AG04449 (cell line): ENCODE results near the gene DCAF5.

ENCODE experiments used
- CTCF ChIA-PET: fragments of 350-600 bp; formaldehyde crosslinking; extraction: SDS; loops from one replicate; lab custom pipeline; 2021; ENCODE audit warnings: antibody characterized with exemption; lab: Yijun Ruan, JAX
- POLR2A ChIA-PET: fragments of 400-600, 350-600 bp; formaldehyde crosslinking; extraction: SDS; loops from one replicate; lab custom pipeline; 2020; ENCODE audit warnings: antibody characterized with exemption, inconsistent platforms; lab: Yijun Ruan, JAX
- DNase-seq: peaks from one replicate; pipeline ENCODE4 v3.0.0-alpha.2; 2010; ENCODE audit warnings: low read depth, low spot score
- H3K4me3 ChIP-seq: 2 replicates; pipeline ENCODE4 v1.5.1; 2011; ENCODE audit warnings: low read depth, mild to moderate bottlenecking, control low read depth, low read length
- TF ChIP-seq, protein P1 (sequence below): IDR thresholded peaks from one replicate; pipeline ENCODE4 v1.5.1; 2011; ENCODE audit warnings: mild to moderate bottlenecking, moderate library complexity, low read length, control low read depth, inconsistent platforms; ENCODE audit not compliant: insufficient read depth; ENCODE audit errors: missing control alignments

Gene DCAF5

DNA sequence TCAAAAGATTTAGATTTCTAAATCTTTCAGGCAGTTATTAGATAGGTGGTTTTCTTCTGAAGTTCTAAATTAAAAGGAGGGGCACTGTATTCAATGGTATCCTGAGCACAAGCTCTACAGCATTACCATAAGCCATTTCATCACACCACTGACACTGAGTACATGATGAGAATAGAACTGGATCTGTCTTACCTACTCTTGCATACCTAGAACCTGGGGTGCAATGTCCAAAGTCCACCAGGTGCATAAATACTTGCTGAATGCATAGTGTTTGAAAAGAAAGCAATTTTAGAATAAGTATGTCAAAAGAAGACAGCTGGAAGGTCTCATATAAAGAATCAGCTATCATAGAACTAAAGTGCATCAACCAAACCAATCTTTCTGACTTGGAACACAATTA lies 88.3 kb downstream of the DCAF5 start:
- TF ChIP-seq, protein P1, sequence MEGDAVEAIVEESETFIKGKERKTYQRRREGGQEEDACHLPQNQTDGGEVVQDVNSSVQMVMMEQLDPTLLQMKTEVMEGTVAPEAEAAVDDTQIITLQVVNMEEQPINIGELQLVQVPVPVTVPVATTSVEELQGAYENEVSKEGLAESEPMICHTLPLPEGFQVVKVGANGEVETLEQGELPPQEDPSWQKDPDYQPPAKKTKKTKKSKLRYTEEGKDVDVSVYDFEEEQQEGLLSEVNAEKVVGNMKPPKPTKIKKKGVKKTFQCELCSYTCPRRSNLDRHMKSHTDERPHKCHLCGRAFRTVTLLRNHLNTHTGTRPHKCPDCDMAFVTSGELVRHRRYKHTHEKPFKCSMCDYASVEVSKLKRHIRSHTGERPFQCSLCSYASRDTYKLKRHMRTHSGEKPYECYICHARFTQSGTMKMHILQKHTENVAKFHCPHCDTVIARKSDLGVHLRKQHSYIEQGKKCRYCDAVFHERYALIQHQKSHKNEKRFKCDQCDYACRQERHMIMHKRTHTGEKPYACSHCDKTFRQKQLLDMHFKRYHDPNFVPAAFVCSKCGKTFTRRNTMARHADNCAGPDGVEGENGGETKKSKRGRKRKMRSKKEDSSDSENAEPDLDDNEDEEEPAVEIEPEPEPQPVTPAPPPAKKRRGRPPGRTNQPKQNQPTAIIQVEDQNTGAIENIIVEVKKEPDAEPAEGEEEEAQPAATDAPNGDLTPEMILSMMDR, result no peak

DNA sequence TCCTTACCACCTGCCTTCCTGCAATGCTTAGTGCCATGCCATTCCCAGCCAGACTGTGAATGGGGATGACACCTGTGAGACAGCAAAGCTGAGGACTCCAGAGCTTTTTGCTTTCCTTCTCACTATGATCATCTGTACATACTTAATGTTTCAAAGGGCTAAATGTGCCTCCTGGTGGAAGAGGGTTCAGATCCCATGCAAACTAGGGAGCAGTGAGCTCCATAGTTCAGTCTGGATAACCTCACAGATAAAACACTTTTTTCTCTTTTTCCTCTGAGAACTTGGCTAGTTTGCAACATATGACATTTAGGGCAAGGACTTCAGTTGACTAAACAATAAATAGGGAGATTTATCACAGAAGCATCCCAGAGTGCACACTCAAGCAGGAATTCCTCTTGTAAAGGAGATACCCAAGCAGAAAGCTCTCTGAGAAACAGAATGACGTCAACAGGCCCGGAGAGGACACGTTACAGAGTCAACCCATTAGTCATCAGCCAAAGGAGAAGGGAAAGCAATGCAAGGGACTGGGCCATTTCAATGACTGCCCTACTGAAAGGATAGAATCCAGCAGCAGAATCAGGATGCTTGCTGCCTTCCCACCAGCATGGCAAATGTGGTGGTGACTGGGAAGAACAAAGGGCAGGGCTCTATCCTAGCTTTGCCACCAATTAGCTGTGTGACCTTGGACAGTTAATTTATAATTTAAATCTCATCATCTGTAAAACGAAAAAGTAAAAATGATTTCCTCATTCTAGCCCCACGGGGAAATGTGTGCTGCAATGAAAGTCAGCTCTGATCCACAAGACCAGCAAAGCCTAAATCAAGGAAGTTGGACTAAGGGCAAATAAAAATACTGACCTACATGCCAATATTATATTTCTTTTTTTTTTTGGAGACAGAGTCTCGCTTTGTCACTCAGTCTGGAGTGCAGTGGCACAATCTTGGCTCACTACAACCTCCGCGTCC lies 93.0 kb downstream of the DCAF5 start:
- TF ChIP-seq, protein P1, result no peak
- ChIA-PET POLR2A (interaction anchor here (0.9 to 1.6 kb wide), 3 partner anchors 19 to 82 kb away, joined by 3 to 5 read pairs (median 3); no protein-coding TSS in a partner anchor), CTCF (interaction anchor here (0.6 to 1.6 kb wide), 7 partner anchors 8 to 164 kb away, joined by 3 to 6 read pairs (median 3); no protein-coding TSS in a partner anchor)
- DNase-seq, result peak; percentile 95
- no peak overlapping the region for H3K4me3 ChIP-seq

More for the DNA sequence above, 88.3 kb downstream of the DCAF5 start:
- no peak overlapping the region for H3K4me3 ChIP-seq
- ChIA-PET CTCF (interaction anchor here (1.2 kb wide), 1 partner anchor 9 kb away, joined by 3 read pairs; no protein-coding TSS in a partner anchor), POLR2A (no interaction called here)
- DNase-seq, result no peak

DNA sequence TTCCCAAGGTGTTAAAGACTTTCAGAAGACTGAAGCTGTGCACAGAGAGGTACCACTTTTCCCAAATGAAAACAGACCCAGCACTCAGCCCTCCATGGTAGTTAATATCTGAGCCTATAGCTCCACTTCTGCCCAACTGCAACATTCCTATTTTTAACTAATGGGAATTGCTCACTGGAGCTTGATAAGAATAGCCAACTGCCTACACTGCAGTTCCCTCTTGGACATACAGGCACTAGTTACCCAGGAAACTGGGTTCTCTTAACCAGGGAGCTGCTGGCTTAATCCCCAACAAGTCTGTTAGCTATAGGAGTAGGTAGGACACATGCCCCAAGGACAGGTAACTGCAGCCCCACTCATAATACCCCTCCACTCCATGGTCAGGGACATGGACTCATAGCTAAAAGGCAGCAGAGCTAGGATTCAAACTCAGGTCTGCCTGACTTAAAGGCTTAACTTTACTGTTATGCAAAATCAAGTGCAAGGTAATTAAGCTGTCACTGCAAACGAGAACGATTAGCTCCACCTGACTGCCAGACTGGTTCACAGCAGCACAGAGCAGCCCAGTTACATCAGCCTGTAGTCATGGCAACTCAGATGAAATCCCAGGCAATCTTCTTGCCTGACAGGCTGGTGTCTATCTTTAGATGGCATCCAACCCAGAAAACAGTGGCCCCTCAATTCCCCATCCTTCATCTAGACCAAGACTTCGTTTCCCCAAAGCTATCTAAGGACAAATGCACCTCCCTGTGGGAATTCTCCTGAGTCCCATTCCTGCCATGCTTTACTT lies 96.7 kb downstream of the DCAF5 start:
- ChIA-PET POLR2A (interaction anchor here (0.5 to 2.4 kb wide), 5 partner anchors 9 to 80 kb away, joined by 3 to 9 read pairs (median 3); partner anchors contain the start of gene ACTN1), CTCF (interaction anchor here (0.7 to 2.4 kb wide), 15 partner anchors 8 to 192 kb away, joined by 3 to 15 read pairs (median 3); no protein-coding TSS in a partner anchor)
- no peak for DNase-seq
- TF ChIP-seq, protein P1, result peak; percentile 9
- H3K4me3 ChIP-seq, result no peak overlapping the region

DNA sequence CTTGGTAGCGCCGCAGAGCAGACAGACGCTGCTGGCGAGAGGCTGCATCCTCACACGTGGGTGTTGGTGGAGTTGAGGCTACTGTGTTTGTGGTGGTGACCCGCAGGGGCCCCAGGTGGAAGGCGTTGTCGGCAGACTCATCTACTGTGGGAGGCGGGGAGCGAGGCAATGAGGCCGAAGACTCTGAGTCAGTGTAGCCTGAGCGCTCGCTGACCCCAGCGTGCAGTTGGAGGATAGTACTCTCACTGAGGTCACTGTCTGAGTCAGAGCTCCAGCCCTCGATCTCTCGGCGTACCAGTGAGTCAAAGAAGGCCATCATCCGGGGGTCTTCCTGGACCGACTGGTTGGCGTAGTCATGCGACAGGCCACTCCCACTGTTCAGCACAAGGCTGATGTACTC lies 97.8 kb downstream of the DCAF5 start:
- no peak overlapping the region for H3K4me3 ChIP-seq
- DNase-seq, result no peak
- POLR2A ChIA-PET, result interaction anchor here (1.4 to 2.4 kb wide), 3 partner anchors 17 to 77 kb away, joined by 3 to 9 read pairs (median 6); partner anchors contain the start of gene ACTN1
- CTCF ChIA-PET, result interaction anchor here (0.6 kb wide), 1 partner anchor 13 kb away, joined by 3 read pairs; no protein-coding TSS in a partner anchor
- TF ChIP-seq, protein P1, result no peak

DNA sequence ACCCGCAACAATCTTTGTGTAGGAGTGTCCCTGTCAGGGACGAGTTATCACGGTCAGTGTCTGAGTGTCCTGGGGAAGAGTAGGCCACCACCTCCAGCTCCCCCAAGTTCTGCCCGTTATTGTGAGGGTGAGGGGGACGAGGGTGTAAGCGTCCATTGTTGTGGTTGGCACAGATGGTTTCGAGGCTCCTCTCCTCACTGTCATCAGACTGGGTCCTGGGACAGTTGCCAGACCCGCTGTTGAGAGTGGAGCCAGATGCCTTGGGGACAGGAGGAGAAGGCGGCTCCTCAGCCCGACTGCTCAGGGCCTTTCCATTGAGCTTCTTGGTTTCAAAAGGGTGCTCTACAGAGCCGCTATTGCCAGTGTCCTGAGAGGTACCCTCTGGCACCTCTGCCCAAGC lies 98.9 kb downstream of the DCAF5 start:
- CTCF ChIA-PET, result no interaction called here
- no peak overlapping the region for H3K4me3 ChIP-seq
- POLR2A ChIA-PET, result no interaction called here
- TF ChIP-seq, protein P1, result no peak
- no peak for DNase-seq
